PC-3 (cell line): ENCODE measurements around the gene CLOCK. TPM values are rescaled to one million over a fixed set of nuclear protein-coding genes. Genes with fewer than 3 reads are reported as not detected.
A peak's percentile ranks its signal among the peaks of the same experiment; 100 is the strongest.

Source experiments
- ATAC-seq: fragments of 200-7000 bp; cut with Tn5 transposase; 2 replicates; pipeline ENCODE4 v1.9.1; 2020; ENCODE audit warnings: mild to moderate bottlenecking, moderate library complexity
- BruUV-seq: library from RNA; stranded (reverse); fragments of 400-500 nt; replicated peaks from 2 replicates; lab custom pipeline; 2021; lab: Mats Ljungman, UMichigan
- CTCF ChIA-PET: fragments of 300-600 bp; sonication (Branson Sonifier 250); formaldehyde crosslinking; loops from one replicate; lab custom pipeline; 2022; ENCODE audit warnings: antibody characterized with exemption; lab: Charles Lee
- POLR2A ChIA-PET: fragments of 300-600 bp; sonication (Branson Sonifier 250); formaldehyde crosslinking; loops from one replicate; lab custom pipeline; 2022; ENCODE audit warnings: antibody characterized with exemption; ENCODE audit not compliant: unreplicated experiment; lab: Charles Lee
- DNase-seq: peaks from one replicate; pipeline ENCODE4 v3.0.0-alpha.2; 2015
- H2AFZ ChIP-seq: fragments of 300-600 bp; sonication (generic); 2 replicates; pipeline ENCODE4 v1.6.0; 2016; ENCODE audit warnings: antibody characterized with exemption, low read length
- H3F3A ChIP-seq: fragments of 300-600 bp; sonication (generic); one replicate; pipeline ENCODE4 v1.6.0; 2017; ENCODE audit warnings: antibody characterized with exemption, low read length, control low read depth, mild to moderate bottlenecking; ENCODE audit not compliant: unreplicated experiment
- H3K27ac ChIP-seq: fragments of 300-600 bp; sonication (generic); 2 replicates; pipeline ENCODE4 v1.5.1; 2016; ENCODE audit warnings: mild to moderate bottlenecking, low read length
- H3K27me3 ChIP-seq: fragments of 300-600 bp; sonication (generic); 2 replicates; pipeline ENCODE4 v1.6.1; 2016; ENCODE audit warnings: low read length, mixed read lengths
- H3K36me3 ChIP-seq: fragments of 300-600 bp; sonication (generic); 2 replicates; pipeline ENCODE4 v1.6.1; 2016; ENCODE audit warnings: low read depth, mixed run types, low read length, mixed read lengths
- H3K4me1 ChIP-seq: fragments of 300-600 bp; sonication (generic); 2 replicates; pipeline ENCODE4 v1.5.1; 2016; ENCODE audit warnings: low read length; ENCODE audit not compliant: insufficient read depth
- H3K4me2 ChIP-seq: fragments of 300-600 bp; sonication (generic); 2 replicates; pipeline ENCODE4 v1.6.0; 2016; ENCODE audit warnings: low read length
- H3K4me3 ChIP-seq: fragments of 300-600 bp; sonication (generic); 2 replicates; pipeline ENCODE4 v1.5.1; 2016; ENCODE audit warnings: mild to moderate bottlenecking, low read length, mixed read lengths
- H3K79me2 ChIP-seq: fragments of 300-600 bp; sonication (generic); 2 replicates; pipeline ENCODE4 v1.6.1; 2017; ENCODE audit warnings: low read length, mixed read lengths
- H3K9ac ChIP-seq: fragments of 300-600 bp; sonication (generic); 2 replicates; pipeline ENCODE4 v1.6.0; 2016; ENCODE audit warnings: mild to moderate bottlenecking, low read length
- H3K9me2 ChIP-seq: fragments of 300-600 bp; sonication (generic); replicated peaks from 2 replicates; pipeline ENCODE4 v1.6.1; 2016; ENCODE audit warnings: mixed run types, low read length, mixed read lengths
- H3K9me3 ChIP-seq: fragments of 300-600 bp; sonication (generic); 2 replicates; pipeline ENCODE4 v1.6.1; 2016; ENCODE audit warnings: low read length, mixed read lengths
- H4K20me1 ChIP-seq: fragments of 300-600 bp; sonication (generic); 2 replicates; pipeline ENCODE4 v1.6.1; 2016; ENCODE audit warnings: low read length, mixed read lengths
- EZH2 ChIP-seq: fragments of 300-600 bp; sonication (generic); IDR thresholded peaks from one replicate; pipeline ENCODE4 v1.6.1; 2017; ENCODE audit warnings: antibody characterized with exemption, mild to moderate bottlenecking, low read length; ENCODE audit not compliant: unreplicated experiment
- EZH2phosphoT487 ChIP-seq: fragments of 300-600 bp; sonication (generic); IDR thresholded peaks from 2 replicates; pipeline ENCODE4 v1.6.1; 2018; ENCODE audit warnings: mild to moderate bottlenecking, antibody characterized with exemption, low read length, borderline replicate concordance
- intact Hi-C: fragments of 100-400 bp; cut with micrococcal nuclease; formaldehyde crosslinking; loops from 2 replicates; pipeline ENCODE4 v1.9.0; 2023
- total RNA-seq: library from RNA; depleted of rRNA; stranded (reverse); fragments of >200 nt; gene quantifications from 2 replicates; pipeline ENCODE4 v1.2.3, GENCODE V29; 2014
- TF ChIP-seq, protein P1 (sequence below): fragments of 300-600 bp; sonication (generic); conservative IDR thresholded peaks from 2 replicates; pipeline ENCODE4 v1.5.1; 2017; ENCODE audit warnings: antibody characterized with exemption, low read depth, mild to moderate bottlenecking, low read length

CLOCK gene
- total RNA-seq, 1 experiment from 2014 or later = 39.7 TPM

GRCh38 chr4:55458611-55459010 lies 88.1 kb downstream of the CLOCK start:
- no peaks in the 10 kb centered on the region for H3K79me2 ChIP-seq
- TF ChIP-seq EZH2phosphoT487 (no peak), EZH2 (no peak)
- TF ChIP-seq, protein P1, sequence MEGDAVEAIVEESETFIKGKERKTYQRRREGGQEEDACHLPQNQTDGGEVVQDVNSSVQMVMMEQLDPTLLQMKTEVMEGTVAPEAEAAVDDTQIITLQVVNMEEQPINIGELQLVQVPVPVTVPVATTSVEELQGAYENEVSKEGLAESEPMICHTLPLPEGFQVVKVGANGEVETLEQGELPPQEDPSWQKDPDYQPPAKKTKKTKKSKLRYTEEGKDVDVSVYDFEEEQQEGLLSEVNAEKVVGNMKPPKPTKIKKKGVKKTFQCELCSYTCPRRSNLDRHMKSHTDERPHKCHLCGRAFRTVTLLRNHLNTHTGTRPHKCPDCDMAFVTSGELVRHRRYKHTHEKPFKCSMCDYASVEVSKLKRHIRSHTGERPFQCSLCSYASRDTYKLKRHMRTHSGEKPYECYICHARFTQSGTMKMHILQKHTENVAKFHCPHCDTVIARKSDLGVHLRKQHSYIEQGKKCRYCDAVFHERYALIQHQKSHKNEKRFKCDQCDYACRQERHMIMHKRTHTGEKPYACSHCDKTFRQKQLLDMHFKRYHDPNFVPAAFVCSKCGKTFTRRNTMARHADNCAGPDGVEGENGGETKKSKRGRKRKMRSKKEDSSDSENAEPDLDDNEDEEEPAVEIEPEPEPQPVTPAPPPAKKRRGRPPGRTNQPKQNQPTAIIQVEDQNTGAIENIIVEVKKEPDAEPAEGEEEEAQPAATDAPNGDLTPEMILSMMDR = no peak
- peaks cover 16% of the 10 kb centered on the region for H3K4me1 ChIP-seq
- H3K9ac ChIP-seq = no peak overlapping the region
- intact Hi-C loops = no loop called here
- no peaks in the 10 kb centered on the region for H4K20me1 ChIP-seq
- H3K9me3 ChIP-seq = no peaks in the 10 kb centered on the region
- DNase-seq (peak; percentile 63), ATAC-seq (peak; percentile 87)
- H3K4me2 ChIP-seq = peak overlapping the region; percentile 66
- peaks cover 7% of the 10 kb centered on the region; the same call in 1 of the 2 replicates for H3K36me3 ChIP-seq
- ChIA-PET CTCF (no interaction called here), POLR2A (interaction anchor here (0.5 kb wide), 1 partner anchor 1523 kb away, joined by 3 read pairs; no protein-coding TSS in a partner anchor)
- H3K27ac ChIP-seq = peak overlapping the region; percentile 31
- BruUV-seq = no TSS peak
- H3K27me3 ChIP-seq = no peaks in the 10 kb centered on the region
- H3K4me3 ChIP-seq = 0 out of 2 replicates have a peak overlapping the region, but pooled peaks have one; percentile 19
- H3K9me2 ChIP-seq = no peaks in the 10 kb centered on the region
- H3F3A ChIP-seq = no peaks in the 10 kb centered on the region
- no peak overlapping the region for H2AFZ ChIP-seq

GRCh38 chr4:55458164-55458563 lies 88.5 kb downstream of the CLOCK start:
- Histone ChIP-seq H3K36me3 (peaks cover 7% of the 10 kb centered on the region; the same call in 1 of the 2 replicates), H3K27me3 (no peaks in the 10 kb centered on the region), H2AFZ (no peak overlapping the region), H3F3A (no peaks in the 10 kb centered on the region), H4K20me1 (no peaks in the 10 kb centered on the region), H3K4me3 (0 out of 2 replicates have a peak overlapping the region, but pooled peaks have one; percentile 19), H3K9me3 (no peaks in the 10 kb centered on the region), H3K27ac (peak overlapping the region; percentile 31), H3K4me2 (peak overlapping the region; percentile 66), H3K9me2 (no peaks in the 10 kb centered on the region), H3K79me2 (no peaks in the 10 kb centered on the region), H3K9ac (no peak overlapping the region), H3K4me1 (peaks cover 16% of the 10 kb centered on the region)
- CTCF ChIA-PET = no interaction called here
- intact Hi-C loops = no loop called here
- POLR2A ChIA-PET = no interaction called here
- DNase-seq (peak; percentile 65), ATAC-seq (peak; percentile 88)
- no TSS peak for BruUV-seq
- no peak for TF ChIP-seq EZH2
- TF ChIP-seq, protein P1 = no peak
- no peak for TF ChIP-seq EZH2phosphoT487

DNA sequence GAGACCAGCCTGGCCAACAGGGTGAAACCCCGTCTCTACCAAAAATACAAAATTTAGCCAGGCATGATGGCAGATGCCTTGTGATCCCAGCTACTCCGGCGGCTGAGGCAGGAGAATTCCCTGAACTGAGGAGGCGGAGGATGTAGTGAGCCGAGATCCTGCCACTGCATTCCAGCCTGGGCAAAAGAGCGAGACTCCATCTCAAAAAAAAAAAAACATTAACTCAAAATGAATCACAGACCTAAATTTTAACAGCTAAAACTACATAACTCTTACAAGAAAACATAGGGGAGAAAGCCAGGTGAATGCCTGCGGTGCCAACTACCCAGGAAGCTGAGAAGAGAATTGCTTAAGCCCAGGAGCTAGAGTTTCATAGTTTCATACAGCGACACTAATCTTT lies 96.1 kb downstream of the CLOCK start:
- H3K36me3 ChIP-seq = peaks cover 40% of the 10 kb centered on the region
- no peak overlapping the region for H3K27ac ChIP-seq
- no peaks in the 10 kb centered on the region for H3K79me2 ChIP-seq
- DNase-seq (no peak), ATAC-seq (no peak)
- ChIA-PET CTCF (no interaction called here), POLR2A (no interaction called here)
- TF ChIP-seq, protein P1 = no peak
- no peak for TF ChIP-seq EZH2phosphoT487
- TF ChIP-seq EZH2 = no peak
- no peaks in the 10 kb centered on the region for H3K9me2 ChIP-seq
- no peak overlapping the region for H2AFZ ChIP-seq
- H4K20me1 ChIP-seq = no peaks in the 10 kb centered on the region
- H3K9me3 ChIP-seq = no peaks in the 10 kb centered on the region
- peaks cover 14% of the 10 kb centered on the region for H3K4me1 ChIP-seq
- H3K4me3 ChIP-seq = no peak overlapping the region
- no peaks in the 10 kb centered on the region for H3K27me3 ChIP-seq
- H3K4me2 ChIP-seq = no peak overlapping the region
- intact Hi-C loops = no loop called here
- BruUV-seq = no TSS peak
- no peaks in the 10 kb centered on the region for H3F3A ChIP-seq
- H3K9ac ChIP-seq = no peak overlapping the region
